Ishikawa (cell line): ENCODE results near the gene CHST11.

Source experiments
- CEBPB ChIP-seq: IDR thresholded peaks from 2 replicates; pipeline ENCODE4 v1.6.1; 2012
- CREB1 ChIP-seq: IDR thresholded peaks from 2 replicates; pipeline ENCODE4 v1.6.1; 2012; ENCODE audit warnings: low read depth
- EGR1 ChIP-seq: IDR thresholded peaks from 2 replicates; pipeline ENCODE4 v1.6.1; 2012
- EP300 ChIP-seq: IDR thresholded peaks from 2 replicates; pipeline ENCODE4 v1.6.1; 2012; ENCODE audit warnings: borderline replicate concordance
- FOXM1 ChIP-seq: IDR thresholded peaks from 2 replicates; pipeline ENCODE4 v1.6.1; 2012; ENCODE audit warnings: low read depth, borderline replicate concordance
- MAX ChIP-seq: IDR thresholded peaks from 2 replicates; pipeline ENCODE4 v1.6.1; 2012
- NFIC ChIP-seq: IDR thresholded peaks from 2 replicates; pipeline ENCODE4 v1.6.1; 2012
- RAD21 ChIP-seq: IDR thresholded peaks from 2 replicates; pipeline ENCODE4 v1.6.1; 2012; ENCODE audit warnings: low read depth
- REST ChIP-seq: IDR thresholded peaks from 2 replicates; pipeline ENCODE4 v1.6.1; 2012; ENCODE audit warnings: low read depth, mild to moderate bottlenecking
- TAF1 ChIP-seq: IDR thresholded peaks from 2 replicates; pipeline ENCODE4 v1.6.1; 2012; ENCODE audit warnings: low read depth, mild to moderate bottlenecking
- TCF12 ChIP-seq: IDR thresholded peaks from 2 replicates; pipeline ENCODE4 v1.6.1; 2012; ENCODE audit warnings: low read depth
- TEAD4 ChIP-seq: IDR thresholded peaks from 2 replicates; pipeline ENCODE4 v1.6.1; 2012
- USF1 ChIP-seq: IDR thresholded peaks from 2 replicates; pipeline ENCODE4 v1.6.1; 2012
- YY1 ChIP-seq: IDR thresholded peaks from 2 replicates; pipeline ENCODE4 v1.6.1; 2012; ENCODE audit warnings: low read depth
- ZBTB7A ChIP-seq: IDR thresholded peaks from 2 replicates; pipeline ENCODE4 v1.6.1; 2012; ENCODE audit warnings: low read depth

The CHST11 gene

GRCh38 chr12:104560881-104561280 is 104.1 kb downstream of the CHST11 start:
- TF ChIP-seq TAF1 (no peak), CEBPB (no peak), YY1 (no peak), EGR1 (no peak), RAD21 (no peak)

- TF ChIP-seq ZBTB7A (no peak), CEBPB (no peak), RAD21 (no peak), EGR1 (no peak), EP300 (no peak), NFIC (no peak), YY1 (no peak), TEAD4 (no peak), TCF12 (no peak), FOXM1 (no peak), CREB1 (no peak), TAF1 (no peak), MAX (no peak), USF1 (no peak)
Observed at GRCh38 chr12:104562763-104563162, 106.0 kb downstream of the CHST11 start.

GRCh38 chr12:104565606-104566243 is 109.0 kb downstream of the CHST11 start:
- no peak for TF ChIP-seq TEAD4
- no peak for TF ChIP-seq TAF1
- no peak for TF ChIP-seq CEBPB
- no peak for TF ChIP-seq YY1
- no peak for TF ChIP-seq EGR1
- no peak for TF ChIP-seq ZBTB7A
- no peak for TF ChIP-seq USF1
- TF ChIP-seq EP300 = no peak
- TF ChIP-seq MAX = no peak
- no peak for TF ChIP-seq FOXM1
- TF ChIP-seq TCF12 = no peak
- no peak for TF ChIP-seq NFIC
- no peak for TF ChIP-seq RAD21
- TF ChIP-seq CREB1 = no peak
- no peak for TF ChIP-seq REST

- TF ChIP-seq NFIC = no peak
- TF ChIP-seq REST = no peak
- TF ChIP-seq MAX = no peak
- no peak for TF ChIP-seq ZBTB7A
- no peak for TF ChIP-seq TAF1
- no peak for TF ChIP-seq YY1
- TF ChIP-seq TEAD4 = no peak
- no peak for TF ChIP-seq TCF12
- no peak for TF ChIP-seq CREB1
Observed at GRCh38 chr12:104566244-104566993, 109.7 kb downstream of the CHST11 start.

- TF ChIP-seq USF1 (no peak), YY1 (no peak), EP300 (no peak), CEBPB (no peak), NFIC (no peak), MAX (no peak)
Observed at GRCh38 chr12:104567832-104568486, 111.2 kb downstream of the CHST11 start.
